Measurements from ENCODE around the gene MICU2. TPM values are rescaled to one million over a fixed set of nuclear protein-coding genes. Genes with fewer than 3 reads are reported as not detected.

MICU2 gene
- total RNA-seq, 6 experiments from 2014 or later: 31.3 to 37.1 (median 33.9) TPM

DNA sequence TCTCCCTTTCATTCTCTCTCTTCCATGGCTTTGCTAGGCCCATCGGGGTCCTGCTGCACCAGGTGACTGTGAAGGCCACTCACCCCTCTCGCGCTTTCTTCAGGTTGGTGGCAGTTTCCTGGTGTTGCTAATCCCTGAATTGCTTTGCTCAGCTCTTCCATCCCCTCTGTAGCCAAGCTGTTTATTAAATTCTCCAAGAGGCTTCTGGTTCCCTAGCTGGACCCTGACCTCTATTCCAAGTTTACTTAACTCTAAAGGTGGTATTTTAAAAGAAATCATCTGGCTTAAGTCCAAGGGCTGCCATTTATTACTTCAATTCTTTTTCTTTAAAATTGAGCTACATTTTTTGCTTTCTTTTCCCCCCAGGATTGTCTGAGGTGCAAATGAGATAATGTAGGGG is 32.7 kb upstream of the MICU2 start:
- no peak for TF ChIP-seq CTCF (IDR thresholded peaks at IDR 0.05)
- Mint-ChIP-seq H3K4me3 (no peak overlapping the region), H3K9me3 (no peaks in the 10 kb centered on the region; the same call in 1 of the 2 replicates), H3K4me1 (ENCODE audit: low read depth) (peaks cover 12% of the 10 kb centered on the region), H3K27me3 (ENCODE audit: insufficient read depth) (peaks cover 8% of the 10 kb centered on the region), H3K36me3 (ENCODE audit: low read depth) (no peaks in the 10 kb centered on the region), H3K27ac (no peak overlapping the region)
- no peak for DNase-seq

DNA sequence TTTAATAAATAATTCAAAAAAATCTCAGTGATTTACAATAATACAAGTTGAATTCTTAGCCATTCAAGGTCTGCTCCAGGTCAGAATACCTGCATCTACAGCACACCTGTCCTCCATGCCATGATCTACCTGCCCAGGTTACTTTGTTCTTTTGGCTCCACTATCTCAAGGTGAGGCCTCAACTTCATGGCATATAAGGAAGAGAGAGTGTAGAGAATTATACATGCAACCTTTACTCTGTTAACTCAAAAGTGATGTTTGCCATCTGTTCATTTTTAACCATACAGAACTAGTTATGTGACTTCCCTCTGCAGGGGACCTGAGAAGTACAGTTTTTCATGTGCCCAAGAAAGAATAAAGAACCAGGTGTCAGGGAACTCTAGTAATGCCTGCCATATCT is 28.2 kb upstream of the MICU2 start:
- no peak overlapping the region for H3K27ac Mint-ChIP-seq
- no peak for TF ChIP-seq CTCF (IDR thresholded peaks at IDR 0.05)
- peaks cover 4% of the 10 kb centered on the region; the same call in 1 of the 2 replicates for H3K9me3 Mint-ChIP-seq
- H3K4me1 Mint-ChIP-seq (ENCODE audit: low read depth): peaks cover 2% of the 10 kb centered on the region; the same call in 1 of the 2 replicates
- H3K27me3 Mint-ChIP-seq (ENCODE audit: insufficient read depth): peaks cover 16% of the 10 kb centered on the region
- no peak for DNase-seq
- no peak overlapping the region for H3K4me3 Mint-ChIP-seq
- H3K36me3 Mint-ChIP-seq (ENCODE audit: low read depth): no peaks in the 10 kb centered on the region

GRCh38 chr13:21625366-21625765 is 21.4 kb upstream of the MICU2 start:
- peak; percentile 66 for TF ChIP-seq CTCF (IDR thresholded peaks at IDR 0.05)
- Mint-ChIP-seq H3K9me3 (no peaks in the 10 kb centered on the region), H3K36me3 (ENCODE audit: low read depth) (no peaks in the 10 kb centered on the region), H3K27ac (no peak overlapping the region), H3K4me1 (ENCODE audit: low read depth) (peaks cover 4% of the 10 kb centered on the region; the same call in 1 of the 2 replicates), H3K27me3 (ENCODE audit: insufficient read depth) (peaks cover 18% of the 10 kb centered on the region), H3K4me3 (no peak overlapping the region)
- DNase-seq: peak; percentile 38

DNA sequence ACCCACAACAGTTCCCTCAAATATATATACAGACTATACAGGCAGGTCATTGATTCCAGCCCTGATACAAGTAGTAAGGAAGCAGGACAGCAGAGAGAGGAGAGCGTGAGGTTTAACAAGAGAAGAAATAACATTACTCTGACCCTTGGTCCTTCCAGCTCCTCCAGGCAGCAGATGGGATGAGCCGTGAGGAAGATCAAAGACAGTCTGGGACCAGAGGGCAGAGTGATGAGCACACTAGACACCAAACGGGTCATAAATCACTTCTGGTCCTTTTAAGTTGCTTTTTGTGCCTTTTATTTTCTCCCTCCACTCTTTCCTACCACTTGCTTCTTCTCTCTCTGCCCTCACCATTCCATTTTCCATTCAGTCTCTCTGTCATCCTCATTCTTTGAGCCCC is 16.9 kb upstream of the MICU2 start:
- no peak for TF ChIP-seq CTCF (IDR thresholded peaks at IDR 0.05)
- no peak overlapping the region for H3K4me3 Mint-ChIP-seq
- H3K27me3 Mint-ChIP-seq (ENCODE audit: insufficient read depth): peaks cover 22% of the 10 kb centered on the region
- no peak for DNase-seq
- H3K36me3 Mint-ChIP-seq (ENCODE audit: low read depth): no peaks in the 10 kb centered on the region
- H3K9me3 Mint-ChIP-seq: no peaks in the 10 kb centered on the region
- no peak overlapping the region for H3K27ac Mint-ChIP-seq
- peaks cover 13% of the 10 kb centered on the region for H3K4me1 Mint-ChIP-seq (ENCODE audit: low read depth)

GRCh38 chr13:21619633-21620220 is 15.8 kb upstream of the MICU2 start:
- H3K4me3 Mint-ChIP-seq: no peak overlapping the region
- no peaks in the 10 kb centered on the region for H3K9me3 Mint-ChIP-seq
- no peak for TF ChIP-seq CTCF (IDR thresholded peaks at IDR 0.05)
- H3K27me3 Mint-ChIP-seq (ENCODE audit: insufficient read depth): peaks cover 22% of the 10 kb centered on the region
- H3K27ac Mint-ChIP-seq: no peak overlapping the region
- peaks cover 9% of the 10 kb centered on the region for H3K4me1 Mint-ChIP-seq (ENCODE audit: low read depth)
- DNase-seq: no peak
- H3K36me3 Mint-ChIP-seq (ENCODE audit: low read depth): no peaks in the 10 kb centered on the region

All from HFFc6 (cell line).